HG02678 (cell line): ENCODE data around the gene GJB4.

Source experiments
- ATAC-seq: cut with Tn5 transposase; IDR thresholded peaks from one replicate; pipeline ENCODE4 v1.9.1; 2021; ENCODE audit warnings: mild to moderate bottlenecking, moderate library complexity; ENCODE audit not compliant: unreplicated experiment

The GJB4 gene

DNA sequence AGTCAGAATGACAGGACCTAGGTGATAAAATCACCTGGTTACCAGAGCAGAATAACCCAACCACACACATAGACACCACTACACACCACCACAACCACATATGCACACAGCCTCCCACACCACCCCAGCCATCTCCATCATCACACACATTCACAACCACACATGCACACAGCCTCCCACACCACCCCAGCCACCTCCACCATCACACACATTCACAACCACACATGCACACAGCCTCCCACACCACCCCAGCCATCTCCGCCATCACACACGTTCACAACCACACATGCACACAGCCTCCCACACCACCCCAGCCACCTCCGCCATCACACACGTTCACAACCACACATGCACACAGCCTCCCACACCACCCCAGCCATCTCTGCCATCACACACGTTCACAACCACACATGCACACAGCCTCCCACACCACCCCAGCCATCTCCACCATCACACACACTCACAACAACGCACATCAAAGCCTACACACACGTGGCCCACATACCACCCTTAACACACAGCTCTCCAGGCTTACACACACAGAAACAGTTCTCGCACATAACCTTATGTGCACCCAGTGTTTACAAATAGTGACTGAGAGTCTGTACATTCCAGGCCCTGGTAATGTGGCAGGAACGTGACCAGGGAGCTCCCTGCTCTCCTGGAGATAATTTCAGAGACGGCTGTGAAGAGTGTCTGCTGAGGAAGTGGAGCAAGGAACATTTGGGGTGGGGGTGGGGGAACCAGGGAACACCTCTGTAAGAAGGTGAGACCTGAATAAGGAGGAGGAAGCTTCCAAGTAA, 18.2 kb downstream of the GJB4 start:
- ATAC-seq = no peak

DNA sequence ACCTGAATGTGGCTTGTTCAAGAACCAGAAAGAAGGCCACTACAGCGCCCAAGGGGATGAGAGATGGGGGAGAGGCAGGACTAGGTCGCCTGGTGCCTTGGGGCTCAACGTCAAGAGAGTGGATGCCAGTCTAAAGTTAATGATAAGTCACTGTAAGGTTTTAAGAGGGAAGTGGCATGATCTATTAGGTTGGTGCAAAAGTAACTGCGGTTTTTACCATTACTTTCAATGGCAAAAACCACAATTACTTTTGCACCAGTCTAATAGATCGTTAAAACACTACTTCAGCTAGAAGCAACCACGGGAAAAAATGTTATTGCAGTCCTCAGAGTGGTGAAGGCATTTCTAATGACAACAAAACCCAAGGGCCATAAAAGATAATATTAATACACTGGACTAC, 18.8 kb downstream of the GJB4 start:
- ATAC-seq = no peak

DNA sequence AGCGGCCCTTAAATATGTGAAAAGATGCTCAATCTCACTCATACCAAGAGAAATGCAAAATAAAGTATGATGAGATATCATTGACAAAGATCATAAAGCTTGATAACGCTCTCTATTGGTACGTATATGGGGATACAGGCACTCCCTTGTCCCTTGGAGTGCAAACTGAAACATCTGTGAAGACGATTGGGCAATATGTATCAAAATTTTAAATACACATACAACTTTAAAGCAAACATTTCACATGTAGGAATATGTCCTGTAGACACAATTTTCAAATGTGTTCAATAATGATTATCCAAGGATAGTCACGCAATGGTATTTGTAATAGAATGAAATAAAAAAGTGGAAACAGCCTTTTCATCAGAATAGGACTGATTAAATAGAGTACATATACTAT, 19.5 kb downstream of the GJB4 start:
- ATAC-seq = no peak

DNA sequence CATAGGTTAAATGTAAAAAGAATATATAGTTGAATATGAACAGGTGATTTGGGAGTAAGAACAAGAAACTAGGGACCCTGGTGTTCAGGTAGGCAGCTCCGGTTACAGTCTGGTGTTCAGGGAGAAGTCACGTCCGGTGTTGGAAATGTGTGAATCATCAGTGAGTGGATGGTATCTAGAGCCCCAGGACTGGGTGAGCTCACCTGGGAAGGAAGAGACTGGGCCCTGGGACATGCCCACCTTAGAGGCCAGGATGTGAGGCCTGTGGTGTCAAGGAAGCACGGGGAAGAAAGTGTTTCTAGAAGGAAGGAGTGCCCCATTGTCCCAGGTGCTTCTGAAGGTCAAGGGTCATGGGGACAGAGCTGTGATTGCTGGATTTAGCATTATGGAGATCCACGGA, 20.0 kb downstream of the GJB4 start:
- ATAC-seq = no peak

DNA sequence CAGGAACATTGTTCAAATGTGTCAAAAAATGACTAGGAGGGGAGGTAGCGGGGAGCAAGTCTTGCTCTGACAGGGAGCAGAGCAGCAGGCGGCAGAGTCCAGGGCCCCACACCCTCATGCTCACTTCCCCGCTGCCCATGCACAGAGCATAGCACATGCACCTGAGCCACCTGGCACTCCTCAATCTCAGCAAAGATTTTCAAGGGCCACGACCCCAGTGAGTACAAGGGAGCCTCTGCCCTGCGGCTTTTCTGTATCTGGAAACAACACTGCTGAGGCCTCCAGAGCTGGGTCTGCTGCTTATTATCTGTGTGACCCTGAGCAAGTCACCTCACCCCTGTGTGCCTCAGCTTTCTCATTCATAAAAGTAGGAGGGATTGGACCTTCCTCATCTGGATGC, 20.4 kb downstream of the GJB4 start:
- ATAC-seq = no peak

DNA sequence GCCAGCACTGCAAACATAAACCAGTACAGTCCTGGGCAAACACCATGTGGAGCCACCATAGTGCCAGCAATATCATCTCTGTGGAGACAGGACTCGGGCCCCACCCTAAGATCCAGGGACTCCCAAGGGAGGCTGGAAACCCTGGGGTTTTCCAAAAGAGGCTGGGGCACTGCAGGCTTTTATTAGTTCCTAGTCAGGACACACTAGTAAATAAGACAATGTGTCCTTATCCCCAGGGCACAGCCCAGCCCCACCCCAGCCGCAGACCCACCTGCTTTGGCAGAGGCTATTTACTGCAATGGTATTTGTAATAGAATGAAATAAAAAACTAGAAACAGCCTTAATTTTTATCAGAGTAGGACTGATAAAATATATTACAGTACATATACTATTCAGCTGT, 21.0 kb downstream of the GJB4 start:
- no peak for ATAC-seq

DNA sequence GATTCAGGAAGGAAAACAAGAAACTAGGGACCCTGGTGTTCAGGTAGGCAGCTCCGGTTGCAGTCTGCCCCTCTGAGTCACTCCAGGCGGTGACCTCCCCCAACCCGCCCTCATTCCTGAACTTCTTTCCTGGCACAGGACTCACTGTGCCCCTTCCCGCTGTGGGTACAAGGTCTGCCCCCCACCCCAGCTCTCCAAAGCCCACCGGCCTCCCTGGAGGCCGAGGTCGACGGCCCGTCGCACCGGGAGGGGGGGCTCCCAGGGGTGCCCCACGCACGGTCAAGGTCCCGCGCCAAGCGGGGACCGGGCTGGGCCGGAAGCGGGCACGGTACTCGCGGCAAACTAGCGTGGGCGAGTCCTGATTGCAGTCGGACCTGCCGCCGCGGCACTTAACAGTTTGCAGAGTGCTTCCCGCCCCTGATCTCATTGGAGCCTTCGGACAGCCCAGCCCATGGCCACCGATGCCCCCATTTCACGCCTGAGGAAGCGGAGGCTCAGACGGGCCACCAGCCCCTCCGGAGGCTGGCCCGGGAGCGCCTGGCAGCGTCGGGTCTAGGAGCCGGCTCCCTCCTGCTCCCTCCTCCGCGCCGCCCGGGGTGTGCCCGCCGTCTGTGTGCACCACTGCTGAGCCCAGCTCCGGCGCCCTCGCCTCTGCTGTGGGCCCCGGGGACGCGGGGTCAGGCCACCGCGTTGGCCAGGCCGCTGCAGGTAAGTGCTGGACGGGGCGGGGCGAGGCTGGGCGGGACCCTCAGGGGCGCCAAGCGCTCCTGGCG, 21.7 kb downstream of the GJB4 start, which contains the start of gene GJB3:
Gene GJB3, plus strand, starts transcription at position 144 of the 773 bp plus-strand sequence. CDS start 3,549 bp downstream, outside the sequence.
- ATAC-seq = no peak

DNA sequence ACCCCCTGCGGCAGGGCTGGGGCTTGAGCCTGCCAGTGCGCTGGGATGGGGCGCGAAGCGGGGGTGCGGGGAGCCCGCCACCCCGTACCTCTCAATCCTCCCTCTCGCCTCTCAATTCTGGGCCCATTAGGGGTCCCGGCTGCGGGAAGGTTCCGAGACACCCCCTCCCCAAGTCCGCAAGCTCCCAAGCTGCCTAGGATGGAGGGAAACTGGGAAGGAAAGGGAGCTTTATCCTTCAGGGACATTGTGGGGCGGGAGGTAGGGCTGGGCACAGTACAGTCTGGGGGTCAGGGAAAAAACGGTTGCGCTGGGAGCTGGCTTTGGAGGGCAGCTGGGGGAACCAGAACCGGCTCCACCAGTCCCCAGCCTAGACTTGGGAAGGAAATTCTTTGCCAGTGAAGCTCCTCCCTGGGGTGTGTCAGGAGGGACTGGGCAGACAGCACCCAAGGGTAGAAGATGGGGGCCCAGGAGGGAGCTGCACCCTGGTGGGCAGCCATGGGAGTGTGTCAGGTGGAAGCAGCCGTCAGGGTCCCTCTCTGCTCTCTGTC, 22.4 kb downstream of the GJB4 start:
- no peak for ATAC-seq

DNA sequence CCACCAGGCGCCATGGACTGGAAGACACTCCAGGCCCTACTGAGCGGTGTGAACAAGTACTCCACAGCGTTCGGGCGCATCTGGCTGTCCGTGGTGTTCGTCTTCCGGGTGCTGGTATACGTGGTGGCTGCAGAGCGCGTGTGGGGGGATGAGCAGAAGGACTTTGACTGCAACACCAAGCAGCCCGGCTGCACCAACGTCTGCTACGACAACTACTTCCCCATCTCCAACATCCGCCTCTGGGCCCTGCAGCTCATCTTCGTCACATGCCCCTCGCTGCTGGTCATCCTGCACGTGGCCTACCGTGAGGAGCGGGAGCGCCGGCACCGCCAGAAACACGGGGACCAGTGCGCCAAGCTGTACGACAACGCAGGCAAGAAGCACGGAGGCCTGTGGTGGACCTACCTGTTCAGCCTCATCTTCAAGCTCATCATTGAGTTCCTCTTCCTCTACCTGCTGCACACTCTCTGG, 25.2 kb downstream of the GJB4 start:
- ATAC-seq = no peak

DNA sequence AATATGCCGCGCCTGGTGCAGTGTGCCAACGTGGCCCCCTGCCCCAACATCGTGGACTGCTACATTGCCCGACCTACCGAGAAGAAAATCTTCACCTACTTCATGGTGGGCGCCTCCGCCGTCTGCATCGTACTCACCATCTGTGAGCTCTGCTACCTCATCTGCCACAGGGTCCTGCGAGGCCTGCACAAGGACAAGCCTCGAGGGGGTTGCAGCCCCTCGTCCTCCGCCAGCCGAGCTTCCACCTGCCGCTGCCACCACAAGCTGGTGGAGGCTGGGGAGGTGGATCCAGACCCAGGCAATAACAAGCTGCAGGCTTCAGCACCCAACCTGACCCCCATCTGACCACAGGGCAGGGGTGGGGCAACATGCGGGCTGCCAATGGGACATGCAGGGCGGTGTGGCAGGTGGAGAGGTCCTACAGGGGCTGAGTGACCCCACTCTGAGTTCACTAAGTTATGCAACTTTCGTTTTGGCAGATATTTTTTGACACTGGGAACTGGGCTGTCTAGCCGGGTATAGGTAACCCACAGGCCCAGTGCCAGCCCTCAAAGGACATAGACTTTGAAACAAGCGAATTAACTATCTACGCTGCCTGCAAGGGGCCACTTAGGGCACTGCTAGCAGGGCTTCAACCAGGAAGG, 25.8 kb downstream of the GJB4 start:
- ATAC-seq = no peak

DNA sequence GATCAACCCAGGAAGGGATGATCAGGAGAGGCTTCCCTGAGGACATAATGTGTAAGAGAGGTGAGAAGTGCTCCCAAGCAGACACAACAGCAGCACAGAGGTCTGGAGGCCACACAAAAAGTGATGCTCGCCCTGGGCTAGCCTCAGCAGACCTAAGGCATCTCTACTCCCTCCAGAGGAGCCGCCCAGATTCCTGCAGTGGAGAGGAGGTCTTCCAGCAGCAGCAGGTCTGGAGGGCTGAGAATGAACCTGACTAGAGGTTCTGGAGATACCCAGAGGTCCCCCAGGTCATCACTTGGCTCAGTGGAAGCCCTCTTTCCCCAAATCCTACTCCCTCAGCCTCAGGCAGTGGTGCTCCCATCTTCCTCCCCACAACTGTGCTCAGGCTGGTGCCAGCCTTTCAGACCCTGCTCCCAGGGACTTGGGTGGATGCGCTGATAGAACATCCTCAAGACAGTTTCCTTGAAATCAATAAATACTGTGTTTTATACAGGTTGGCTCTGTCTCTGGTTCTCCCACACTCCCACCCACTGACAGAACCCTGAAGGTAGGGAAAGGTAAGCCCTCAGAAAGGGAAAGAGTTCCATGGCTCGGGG, 26.4 kb downstream of the GJB4 start:
- ATAC-seq = no peak

DNA sequence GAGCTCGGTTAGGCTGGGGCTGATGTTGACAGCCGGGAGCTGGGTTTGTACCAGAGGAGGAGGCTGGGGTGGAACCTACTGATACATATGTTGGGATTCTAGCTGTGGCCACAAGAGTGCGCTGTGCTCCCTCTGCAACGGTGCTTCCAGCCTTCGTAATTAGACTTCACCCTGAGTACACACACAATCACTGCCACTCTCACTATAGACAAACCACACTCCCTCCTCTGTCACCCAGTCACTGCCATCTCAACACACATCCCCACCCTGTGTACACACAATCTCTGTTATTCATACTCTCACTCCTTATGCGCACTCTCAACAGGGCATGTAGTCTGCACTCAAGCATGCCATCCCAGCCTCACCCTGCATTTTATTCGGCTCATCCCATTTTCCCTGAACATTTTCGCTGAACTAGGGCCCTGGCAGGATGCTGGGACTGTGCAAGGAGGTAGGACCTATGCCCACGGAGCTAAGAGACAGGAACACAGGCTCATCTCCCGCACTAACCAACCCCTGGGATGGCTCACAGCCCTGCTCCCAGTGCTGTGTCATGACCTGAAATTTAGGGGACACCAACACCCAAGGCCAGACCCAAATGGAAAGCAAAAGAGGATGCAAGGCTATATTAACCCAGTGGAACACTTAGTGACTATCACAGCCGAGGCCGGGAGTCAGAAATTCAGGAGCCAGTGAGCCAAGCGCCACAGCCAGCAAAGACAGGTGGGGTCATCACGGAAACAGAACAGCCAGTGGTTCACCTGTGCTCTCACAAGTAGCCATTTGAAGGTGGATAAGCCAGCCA, 27.2 kb downstream of the GJB4 start:
- ATAC-seq = peak; percentile 51

DNA sequence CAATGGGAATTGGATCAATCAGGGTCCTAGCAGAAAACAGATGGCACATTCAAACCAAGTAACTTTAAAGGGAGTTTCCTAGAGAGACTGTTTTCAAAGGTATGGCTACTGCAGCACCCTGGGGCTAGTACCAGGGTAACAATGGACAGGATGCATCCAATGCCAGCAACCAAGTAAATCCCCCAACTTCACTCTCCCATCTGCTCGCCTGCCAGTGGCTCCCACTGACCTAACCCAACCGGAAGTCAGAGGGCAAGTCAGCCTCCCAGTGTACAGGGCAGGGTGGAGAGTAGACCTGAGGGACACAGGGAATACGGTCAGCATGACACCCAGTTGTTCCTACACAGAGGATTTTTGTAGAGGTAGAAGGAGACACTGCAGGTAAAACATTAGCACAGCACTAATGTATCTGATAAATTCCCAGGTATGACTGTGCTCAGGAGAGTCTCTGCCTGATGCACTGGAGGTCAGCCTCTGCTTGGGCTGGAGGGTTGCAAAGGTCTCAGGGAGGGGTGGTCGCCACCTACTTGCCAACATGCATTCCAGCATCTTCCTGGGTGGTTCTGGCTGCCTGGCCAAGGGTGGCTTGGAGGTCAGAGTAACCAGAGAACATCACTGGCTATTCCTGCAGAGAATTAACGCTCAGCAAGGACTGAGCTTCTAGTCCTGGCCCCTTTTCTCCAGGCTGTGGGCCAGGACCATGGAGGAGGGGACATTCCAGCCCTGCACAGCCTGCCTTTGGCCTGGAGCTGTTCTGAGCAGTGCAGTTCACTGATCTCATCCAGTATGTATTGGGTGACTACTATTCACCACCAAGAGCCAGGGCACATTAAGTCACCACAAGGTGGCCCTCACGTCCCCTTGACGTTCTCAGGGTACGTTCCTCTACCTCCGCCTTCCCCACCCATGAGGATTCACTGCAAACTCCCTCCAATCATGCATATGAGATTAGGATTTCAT, 28.2 kb downstream of the GJB4 start:
- ATAC-seq = no peak

DNA sequence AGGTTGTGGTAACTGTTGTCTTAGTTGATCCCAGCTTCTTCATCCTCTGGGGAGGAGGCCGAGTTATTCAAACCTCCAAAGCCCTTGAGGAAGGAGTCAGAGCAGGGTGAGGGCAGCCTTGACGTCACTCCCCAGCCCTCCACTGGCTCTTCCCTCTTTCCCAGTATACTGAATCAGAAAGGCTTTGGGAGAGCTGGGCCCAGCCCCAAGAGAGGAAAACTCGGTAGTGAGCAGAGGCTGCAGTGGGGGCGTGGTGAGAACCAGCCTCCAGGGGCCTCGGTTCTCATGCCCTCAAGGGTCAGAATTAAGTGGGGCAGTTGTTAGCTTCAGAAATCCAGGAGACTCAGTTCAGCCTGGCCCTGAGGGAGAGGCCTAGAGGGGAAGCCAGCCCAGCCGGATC, 31.4 kb downstream of the GJB4 start:
- no peak for ATAC-seq

DNA sequence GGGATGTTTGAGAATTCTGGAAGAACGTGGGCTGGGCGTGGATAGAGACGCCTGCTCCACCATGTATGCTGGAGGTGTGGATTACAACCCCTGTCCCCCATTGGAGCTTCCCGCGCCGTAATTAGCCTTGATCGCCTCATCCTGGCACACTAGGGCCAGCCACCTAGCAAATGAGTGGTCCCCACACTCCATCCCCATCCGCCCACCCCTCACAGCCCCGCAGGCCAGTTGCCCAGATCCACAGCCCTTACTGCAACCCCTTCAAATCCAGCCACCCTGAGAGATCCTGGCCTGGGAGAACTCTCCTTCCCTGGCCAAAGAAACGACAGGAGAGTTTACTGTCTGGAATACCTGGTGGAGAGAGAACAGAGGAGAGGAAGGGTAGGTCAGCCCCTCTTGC, 32.9 kb downstream of the GJB4 start:
- no peak for ATAC-seq

DNA sequence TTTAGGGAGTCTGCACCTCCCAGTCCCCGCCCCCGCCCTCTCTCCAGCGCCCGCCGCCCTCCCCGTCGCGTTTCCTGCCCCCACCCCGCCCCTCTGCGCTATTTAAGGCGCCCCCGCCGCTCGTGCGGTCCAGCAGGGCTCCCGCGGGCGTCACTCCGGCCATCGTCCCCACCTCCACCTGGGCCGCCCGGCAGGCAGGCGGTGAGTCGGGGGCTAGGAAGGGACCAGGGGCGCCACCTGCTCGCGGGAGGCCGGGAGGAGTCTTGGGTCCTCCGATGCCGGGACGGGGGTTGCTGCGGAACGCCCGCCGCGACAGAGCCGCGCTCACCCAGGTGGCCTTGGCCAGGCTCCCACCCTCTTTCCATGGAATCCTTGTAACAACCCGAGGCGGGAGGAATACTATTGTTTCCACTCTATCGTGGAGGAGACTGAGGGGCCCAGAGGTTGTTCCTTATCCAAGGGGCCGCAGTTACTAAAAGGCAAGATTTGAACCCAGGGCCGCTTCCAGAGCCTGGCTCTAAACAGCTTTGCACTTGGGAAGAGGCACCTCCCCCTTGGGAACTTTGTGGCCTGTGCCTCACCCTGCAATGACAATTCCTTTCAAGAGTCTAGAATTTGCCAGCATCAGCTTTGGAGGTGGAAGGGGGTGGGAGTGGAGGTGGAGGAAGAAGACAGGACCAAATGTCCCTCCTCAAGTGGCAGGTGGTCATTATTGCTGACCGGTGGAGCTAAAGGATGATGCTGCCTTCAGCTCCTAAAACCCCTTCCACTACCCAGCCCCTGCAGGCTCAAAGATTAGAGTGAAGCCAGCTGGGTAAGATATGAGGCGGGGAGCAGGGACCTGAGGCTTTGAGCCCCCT, 33.6 kb downstream of the GJB4 start, which contains the start of gene GJA4:
Gene GJA4, plus strand, starts transcription at position 132 of the 860 bp plus-strand sequence. CDS start 1,215 bp downstream, outside the sequence.
- ATAC-seq = no peak

DNA sequence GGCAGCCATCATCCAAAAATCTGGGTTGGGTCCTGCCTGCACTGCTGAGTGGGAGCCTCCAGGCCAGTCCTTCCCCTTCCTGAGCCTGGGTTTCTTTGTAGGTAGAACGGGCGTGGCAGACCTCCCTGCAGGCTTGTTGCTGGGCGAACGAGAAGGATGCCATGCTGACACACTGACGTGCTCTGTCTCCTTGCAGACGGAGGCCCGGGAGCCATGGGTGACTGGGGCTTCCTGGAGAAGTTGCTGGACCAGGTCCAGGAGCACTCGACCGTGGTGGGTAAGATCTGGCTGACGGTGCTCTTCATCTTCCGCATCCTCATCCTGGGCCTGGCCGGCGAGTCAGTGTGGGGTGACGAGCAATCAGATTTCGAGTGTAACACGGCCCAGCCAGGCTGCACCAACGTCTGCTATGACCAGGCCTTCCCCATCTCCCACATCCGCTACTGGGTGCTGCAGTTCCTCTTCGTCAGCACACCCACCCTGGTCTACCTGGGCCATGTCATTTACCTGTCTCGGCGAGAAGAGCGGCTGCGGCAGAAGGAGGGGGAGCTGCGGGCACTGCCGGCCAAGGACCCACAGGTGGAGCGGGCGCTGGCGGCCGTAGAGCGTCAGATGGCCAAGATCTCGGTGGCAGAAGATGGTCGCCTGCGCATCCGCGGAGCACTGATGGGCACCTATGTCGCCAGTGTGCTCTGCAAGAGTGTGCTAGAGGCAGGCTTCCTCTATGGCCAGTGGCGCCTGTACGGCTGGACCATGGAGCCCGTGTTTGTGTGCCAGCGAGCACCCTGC, 34.7 kb downstream of the GJB4 start:
- ATAC-seq = no peak
